Measurements from ENCODE around the gene CFAP251. TPM values are rescaled to one million over a fixed set of nuclear protein-coding genes. Genes with fewer than 3 reads are reported as not detected.

CFAP251 gene
- total RNA-seq, 1 donor from 2014 or later: 4.7 TPM

DNA sequence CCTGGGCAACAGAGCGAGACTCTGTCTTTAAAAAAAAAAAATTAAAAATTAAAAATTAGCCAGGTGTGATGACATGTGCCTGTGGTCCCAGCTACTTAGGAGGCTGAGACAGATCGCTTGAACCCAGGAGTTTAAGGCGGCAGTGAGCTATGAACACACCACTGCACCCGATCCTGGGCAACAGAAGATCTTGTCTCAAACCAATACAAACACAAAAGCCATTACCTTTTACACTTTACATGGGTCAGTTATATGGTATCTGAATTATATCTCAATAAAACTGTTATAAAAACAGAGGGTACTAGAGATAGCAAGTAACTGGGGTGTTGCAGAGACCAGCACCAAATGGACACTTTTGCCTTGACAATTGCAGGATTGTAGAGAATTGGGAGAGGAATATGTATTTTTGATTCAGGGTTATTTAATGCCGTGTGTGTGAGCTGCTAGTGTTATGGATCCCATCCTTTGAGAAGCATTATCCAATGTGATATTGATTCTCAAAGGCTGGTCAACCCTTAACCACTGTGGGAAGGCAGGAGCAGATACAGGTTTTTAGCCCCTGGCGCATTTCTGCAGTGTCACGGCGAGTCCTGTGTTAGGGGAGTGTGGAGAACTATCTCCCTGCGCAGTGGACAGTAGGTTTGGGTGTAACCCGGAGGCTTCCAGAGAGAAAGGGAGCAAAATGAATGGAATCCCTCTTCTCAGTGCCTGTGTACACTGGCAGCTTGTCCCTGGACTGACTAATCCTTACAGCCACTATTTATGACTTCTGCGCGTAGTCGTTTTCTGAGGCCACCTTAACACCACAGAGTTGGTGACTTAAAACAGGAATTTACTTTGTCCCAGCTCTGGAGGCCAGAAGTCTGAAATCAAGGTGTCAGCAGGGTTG is 25.5 kb upstream of the CFAP251 start:
- peaks cover 70% of the 10 kb centered on the region for H3K79me2 ChIP-seq (ENCODE audit: insufficient read depth, low read length)

DNA sequence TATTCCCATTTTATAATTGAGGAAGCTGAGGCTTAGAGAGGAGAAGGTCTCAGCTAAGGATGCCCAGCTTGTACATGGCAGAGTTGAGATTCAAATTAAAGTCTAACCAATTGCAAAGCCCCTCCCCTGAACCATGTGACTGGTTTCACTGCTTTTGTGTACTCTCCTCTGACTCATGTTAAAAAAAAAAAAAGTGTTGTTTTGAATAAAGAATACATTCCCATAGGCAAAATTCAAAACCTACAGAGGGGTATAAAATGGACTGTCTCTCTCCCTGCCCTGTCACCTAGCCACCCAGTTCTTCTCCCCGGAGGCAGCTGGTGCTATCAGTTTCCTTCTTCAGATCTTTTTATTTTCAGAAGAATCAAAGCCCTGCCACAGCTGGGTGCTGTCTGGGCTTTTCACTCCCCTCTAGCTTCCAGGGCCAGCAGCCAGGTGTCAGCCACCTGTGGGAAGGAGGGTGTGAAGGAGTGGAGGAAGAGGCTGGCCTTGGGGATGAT is 24.4 kb upstream of the CFAP251 start:
- H3K9ac ChIP-seq (ENCODE audit: low read length): peak overlapping the region; percentile 52

More for the DNA sequence above, 25.5 kb upstream of the CFAP251 start:
- no peaks in the 10 kb centered on the region for H3K27me3 Mint-ChIP-seq (ENCODE audit: low read depth, unreplicated experiment)
- no peaks in the 10 kb centered on the region for H3K9me3 Mint-ChIP-seq (ENCODE audit: unreplicated experiment)
- H3K36me3 Mint-ChIP-seq (ENCODE audit: low read depth, unreplicated experiment): peaks cover 7% of the 10 kb centered on the region
- Histone ChIP-seq H4K20me1 (ENCODE audit: insufficient read depth, low read length) (peaks cover 45% of the 10 kb centered on the region), H3K36me3 (ENCODE audit: insufficient read depth, low read length) (peaks cover 15% of the 10 kb centered on the region), H3K27ac (ENCODE audit: low read depth, low read length) (no peak overlapping the region), H3K27me3 (ENCODE audit: insufficient read depth, low read length) (no peaks in the 10 kb centered on the region), H3K9ac (ENCODE audit: low read length) (no peak overlapping the region), H2AFZ (ENCODE audit: low read depth, low read length) (no peak overlapping the region), H3K9me3 (ENCODE audit: insufficient read depth, low read depth, low read length) (no peaks in the 10 kb centered on the region), H3K4me1 (ENCODE audit: insufficient read depth, low read length) (peaks cover 14% of the 10 kb centered on the region), H3K4me3 (ENCODE audit: insufficient read depth, low read depth, low read length) (no peak overlapping the region), H3K4me2 (ENCODE audit: low read length) (no peak overlapping the region)
- no peak for DNase-seq (ENCODE audit: low read depth)
- TF ChIP-seq, protein P1, sequence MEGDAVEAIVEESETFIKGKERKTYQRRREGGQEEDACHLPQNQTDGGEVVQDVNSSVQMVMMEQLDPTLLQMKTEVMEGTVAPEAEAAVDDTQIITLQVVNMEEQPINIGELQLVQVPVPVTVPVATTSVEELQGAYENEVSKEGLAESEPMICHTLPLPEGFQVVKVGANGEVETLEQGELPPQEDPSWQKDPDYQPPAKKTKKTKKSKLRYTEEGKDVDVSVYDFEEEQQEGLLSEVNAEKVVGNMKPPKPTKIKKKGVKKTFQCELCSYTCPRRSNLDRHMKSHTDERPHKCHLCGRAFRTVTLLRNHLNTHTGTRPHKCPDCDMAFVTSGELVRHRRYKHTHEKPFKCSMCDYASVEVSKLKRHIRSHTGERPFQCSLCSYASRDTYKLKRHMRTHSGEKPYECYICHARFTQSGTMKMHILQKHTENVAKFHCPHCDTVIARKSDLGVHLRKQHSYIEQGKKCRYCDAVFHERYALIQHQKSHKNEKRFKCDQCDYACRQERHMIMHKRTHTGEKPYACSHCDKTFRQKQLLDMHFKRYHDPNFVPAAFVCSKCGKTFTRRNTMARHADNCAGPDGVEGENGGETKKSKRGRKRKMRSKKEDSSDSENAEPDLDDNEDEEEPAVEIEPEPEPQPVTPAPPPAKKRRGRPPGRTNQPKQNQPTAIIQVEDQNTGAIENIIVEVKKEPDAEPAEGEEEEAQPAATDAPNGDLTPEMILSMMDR (IDR thresholded peaks at IDR 0.05; ENCODE audit: insufficient read depth, low read depth, low read length): no peak
- TF ChIP-seq EZH2 (IDR thresholded peaks at IDR 0.05; ENCODE audit: insufficient read depth, low read length): no peak
- H3K4me1 Mint-ChIP-seq (ENCODE audit: low read depth, unreplicated experiment): peaks cover 23% of the 10 kb centered on the region
- no peak for FAIRE-seq
- no peak overlapping the region for H3K4me3 Mint-ChIP-seq (ENCODE audit: unreplicated experiment)
- H3K27ac Mint-ChIP-seq (ENCODE audit: unreplicated experiment): no peak overlapping the region

More for the DNA sequence above, 24.4 kb upstream of the CFAP251 start:
- H3K9me3 ChIP-seq (ENCODE audit: insufficient read depth, low read depth, low read length): no peaks in the 10 kb centered on the region
- peaks cover 49% of the 10 kb centered on the region for H4K20me1 ChIP-seq (ENCODE audit: insufficient read depth, low read length)
- Mint-ChIP-seq H3K4me3 (ENCODE audit: unreplicated experiment) (peak overlapping the region; percentile 36), H3K4me1 (ENCODE audit: low read depth, unreplicated experiment) (peaks cover 23% of the 10 kb centered on the region), H3K27ac (ENCODE audit: unreplicated experiment) (no peak overlapping the region), H3K36me3 (ENCODE audit: low read depth, unreplicated experiment) (peaks cover 7% of the 10 kb centered on the region), H3K27me3 (ENCODE audit: low read depth, unreplicated experiment) (no peaks in the 10 kb centered on the region), H3K9me3 (ENCODE audit: unreplicated experiment) (no peaks in the 10 kb centered on the region)
- H3K4me2 ChIP-seq (ENCODE audit: low read length): peak overlapping the region; percentile 29
- H3K27me3 ChIP-seq (ENCODE audit: insufficient read depth, low read length): no peaks in the 10 kb centered on the region
- H3K4me1 ChIP-seq (ENCODE audit: insufficient read depth, low read length): peaks cover 14% of the 10 kb centered on the region
- peaks cover 70% of the 10 kb centered on the region for H3K79me2 ChIP-seq (ENCODE audit: insufficient read depth, low read length)
- FAIRE-seq (no peak), DNase-seq (ENCODE audit: low read depth) (peak; percentile 58)
- no peak overlapping the region for H2AFZ ChIP-seq (ENCODE audit: low read depth, low read length)
- peaks cover 20% of the 10 kb centered on the region for H3K36me3 ChIP-seq (ENCODE audit: insufficient read depth, low read length)
- H3K27ac ChIP-seq (ENCODE audit: low read depth, low read length): peak overlapping the region; percentile 59
- no peak overlapping the region for H3K4me3 ChIP-seq (ENCODE audit: insufficient read depth, low read depth, low read length)
- no peak for TF ChIP-seq EZH2 (IDR thresholded peaks at IDR 0.05; ENCODE audit: insufficient read depth, low read length)
- TF ChIP-seq, protein P1 (IDR thresholded peaks at IDR 0.05; ENCODE audit: insufficient read depth, low read depth, low read length): no peak

All from astrocyte (in vitro differentiated cells and primary cell).